Glutamatergic neuron (in vitro differentiated cells): ENCODE results near the gene CACNA2D1. TPM values are rescaled to one million over a fixed set of nuclear protein-coding genes. Genes with fewer than 3 reads are reported as not detected.
A peak's percentile ranks its signal among the peaks of the same experiment; 100 is the strongest.

ENCODE experiments used
- DNase-seq: peaks from one replicate; pipeline ENCODE4 v3.0.0; 2022
- H3K27ac Mint-ChIP-seq: one replicate; pipeline ENCODE4 v1.8.0; 2020; ENCODE audit warnings: mild to moderate bottlenecking, mixed read lengths, inconsistent platforms; ENCODE audit not compliant: unreplicated experiment
- H3K27me3 Mint-ChIP-seq: one replicate; pipeline ENCODE4 v1.8.0; 2020; ENCODE audit warnings: mild to moderate bottlenecking, moderate library complexity, mixed read lengths, inconsistent platforms; ENCODE audit not compliant: unreplicated experiment
- H3K36me3 Mint-ChIP-seq: one replicate; pipeline ENCODE4 v1.8.0; 2020; ENCODE audit warnings: mild to moderate bottlenecking, mixed read lengths, inconsistent platforms; ENCODE audit not compliant: unreplicated experiment
- H3K4me1 Mint-ChIP-seq: one replicate; pipeline ENCODE4 v1.8.0; 2020; ENCODE audit warnings: mild to moderate bottlenecking, low read depth, mixed read lengths, inconsistent platforms; ENCODE audit not compliant: unreplicated experiment
- H3K4me3 Mint-ChIP-seq: one replicate; pipeline ENCODE4 v1.8.0; 2020; ENCODE audit warnings: mild to moderate bottlenecking, mixed read lengths, inconsistent platforms; ENCODE audit not compliant: unreplicated experiment
- H3K9me3 Mint-ChIP-seq: one replicate; pipeline ENCODE4 v1.8.0; 2020; ENCODE audit warnings: mild to moderate bottlenecking, moderate library complexity, mixed read lengths, inconsistent platforms; ENCODE audit not compliant: unreplicated experiment
- CTCF ChIP-seq: fragments of 200-600 bp; sonication (generic); IDR thresholded peaks from one replicate; pipeline ENCODE4 v1.5.0; 2021; ENCODE audit not compliant: partially characterized antibody, unreplicated experiment
- total RNA-seq: library from RNA; stranded (reverse); fragmentation: NEBNext Ultra II Directional; extraction: Animal tissue kit (Norgen Biotek cat#: 25700); gene quantifications from one replicate; pipeline ENCODE4 v1.2.1, GENCODE V29; 2021; ENCODE audit not compliant: unreplicated experiment

CACNA2D1 gene
- total RNA-seq, 1 donor from 2014 or later = 258 TPM

GRCh38 chr7:82360591-82361368, 82.8 kb downstream of the CACNA2D1 start:
- H3K9me3 Mint-ChIP-seq = peaks cover 11% of the 10 kb centered on the region
- no peak for DNase-seq

GRCh38 chr7:82359426-82359825, 84.2 kb downstream of the CACNA2D1 start:
- peak overlapping the region; percentile 47 for H3K4me3 Mint-ChIP-seq
- peaks cover 11% of the 10 kb centered on the region for H3K9me3 Mint-ChIP-seq
- DNase-seq = no peak
- H3K4me1 Mint-ChIP-seq = peaks cover 55% of the 10 kb centered on the region
- peaks cover 2% of the 10 kb centered on the region for H3K27me3 Mint-ChIP-seq
- no peak for TF ChIP-seq CTCF
- peak overlapping the region; percentile 83 for H3K27ac Mint-ChIP-seq
- H3K36me3 Mint-ChIP-seq = no peaks in the 10 kb centered on the region

More at GRCh38 chr7:82360591-82361368, 82.8 kb downstream of the CACNA2D1 start:
- Mint-ChIP-seq H3K27me3 (peaks cover 2% of the 10 kb centered on the region), H3K4me3 (peak overlapping the region; percentile 78), H3K27ac (peak overlapping the region; percentile 89), H3K36me3 (no peaks in the 10 kb centered on the region), H3K4me1 (peaks cover 63% of the 10 kb centered on the region)
- TF ChIP-seq CTCF = no peak

- Mint-ChIP-seq H3K27me3 (peaks cover 2% of the 10 kb centered on the region), H3K4me3 (peak overlapping the region; percentile 27), H3K4me1 (peaks cover 53% of the 10 kb centered on the region), H3K36me3 (no peaks in the 10 kb centered on the region), H3K9me3 (peaks cover 11% of the 10 kb centered on the region), H3K27ac (peak overlapping the region; percentile 83)
- DNase-seq = peak; percentile 54
- TF ChIP-seq CTCF = no peak
Observed at GRCh38 chr7:82358923-82359322, 84.7 kb downstream of the CACNA2D1 start.

GRCh38 chr7:82358009-82358578, 85.5 kb downstream of the CACNA2D1 start:
- Mint-ChIP-seq H3K4me3 (peak overlapping the region; percentile 27), H3K36me3 (no peaks in the 10 kb centered on the region), H3K27ac (peak overlapping the region; percentile 83), H3K27me3 (peaks cover 2% of the 10 kb centered on the region), H3K4me1 (peaks cover 51% of the 10 kb centered on the region), H3K9me3 (peaks cover 11% of the 10 kb centered on the region)
- TF ChIP-seq CTCF = no peak
- DNase-seq = no peak

GRCh38 chr7:82348251-82348650, 95.3 kb downstream of the CACNA2D1 start:
- peak overlapping the region; percentile 6 for H3K4me3 Mint-ChIP-seq
- TF ChIP-seq CTCF = no peak
- H3K27me3 Mint-ChIP-seq = peaks cover 3% of the 10 kb centered on the region
- peaks cover 27% of the 10 kb centered on the region for H3K4me1 Mint-ChIP-seq
- H3K9me3 Mint-ChIP-seq = peaks cover 2% of the 10 kb centered on the region
- DNase-seq = no peak
- peak overlapping the region; percentile 97 for H3K27ac Mint-ChIP-seq
- H3K36me3 Mint-ChIP-seq = no peaks in the 10 kb centered on the region
